GM23338 (cell line): ENCODE results near the gene TSKS. TPM values are rescaled to one million over a fixed set of nuclear protein-coding genes. Genes with fewer than 3 reads are reported as not detected.

Experiments used
- ATAC-seq: fragments of 200-7000 bp; cut with Tn5 transposase; 3 replicates; pipeline ENCODE4 v1.9.1; 2020
- DNase-seq: peaks from one replicate; pipeline ENCODE4 v3.0.0-alpha.2; 2015; ENCODE audit warnings: low spot score
- H2AFZ ChIP-seq: fragments of 200-600 bp; sonication (generic); 2 replicates; pipeline ENCODE4 v1.8.0; 2016; ENCODE audit warnings: antibody characterized with exemption, mild to moderate bottlenecking, moderate library complexity
- H3F3A ChIP-seq: fragments of 200-600 bp; sonication (generic); replicated peaks from 2 replicates; pipeline ENCODE4 v1.8.0; 2017; ENCODE audit warnings: antibody characterized with exemption, mixed run types, low read depth
- H3K27ac ChIP-seq: fragments of 200-600 bp; sonication (generic); 2 replicates; pipeline ENCODE4 v1.6.1; 2016; ENCODE audit warnings: low read depth
- H3K27me3 ChIP-seq: fragments of 200-600 bp; sonication (generic); 2 replicates; pipeline ENCODE4 v1.8.0; 2016; ENCODE audit warnings: mild to moderate bottlenecking, mixed run types, moderate library complexity; ENCODE audit not compliant: insufficient read depth
- H3K36me3 ChIP-seq: fragments of 200-600 bp; sonication (generic); 2 replicates; pipeline ENCODE4 v1.8.0; 2016; ENCODE audit warnings: mild to moderate bottlenecking; ENCODE audit not compliant: insufficient read depth
- H3K4me1 ChIP-seq: fragments of 200-600 bp; sonication (generic); 2 replicates; pipeline ENCODE4 v1.8.0; 2016; ENCODE audit warnings: mild to moderate bottlenecking, moderate library complexity; ENCODE audit not compliant: insufficient read depth
- H3K4me2 ChIP-seq: fragments of 200-600 bp; sonication (generic); 2 replicates; pipeline ENCODE4 v1.7.1; 2017; ENCODE audit warnings: mixed run types
- H3K4me3 ChIP-seq: fragments of 200-600 bp; sonication (generic); 2 replicates; pipeline ENCODE4 v1.6.1; 2016; ENCODE audit warnings: mixed run types
- H3K79me2 ChIP-seq: fragments of 200-600 bp; sonication (generic); replicated peaks from 2 replicates; pipeline ENCODE4 v1.8.0; 2017; ENCODE audit warnings: mild to moderate bottlenecking; ENCODE audit not compliant: insufficient read depth
- H3K9me2 ChIP-seq: fragments of 200-600 bp; sonication (generic); 2 replicates; pipeline ENCODE4 v1.8.0; 2017; ENCODE audit not compliant: insufficient read depth
- H4K20me1 ChIP-seq: fragments of 200-600 bp; sonication (generic); replicated peaks from 2 replicates; pipeline ENCODE4 v1.8.0; 2017; ENCODE audit warnings: mild to moderate bottlenecking; ENCODE audit not compliant: insufficient read depth
- H3K27ac Mint-ChIP-seq: 2 replicates; pipeline ENCODE4 v1.8.0; 2020; ENCODE audit warnings: inconsistent platforms, mild to moderate bottlenecking, moderate library complexity, mixed read lengths
- H3K27me3 Mint-ChIP-seq: 3 replicates; pipeline ENCODE4 v1.8.0; 2022; ENCODE audit warnings: low read depth, mild to moderate bottlenecking, moderate library complexity, mixed read lengths, inconsistent platforms; ENCODE audit not compliant: insufficient read depth, poor library complexity
- H3K36me3 Mint-ChIP-seq: 3 replicates; pipeline ENCODE4 v1.8.0; 2021; ENCODE audit warnings: low read depth, mild to moderate bottlenecking, inconsistent platforms, moderate library complexity, mixed read lengths
- H3K4me1 Mint-ChIP-seq: 3 replicates; pipeline ENCODE4 v1.8.0; 2020; ENCODE audit warnings: mild to moderate bottlenecking, inconsistent platforms, mixed read lengths
- H3K4me3 Mint-ChIP-seq: 3 replicates; pipeline ENCODE4 v1.8.0; 2021; ENCODE audit warnings: moderate library complexity, mild to moderate bottlenecking, inconsistent platforms, mixed read lengths
- H3K9me3 Mint-ChIP-seq: 3 replicates; pipeline ENCODE4 v1.8.0; 2020; ENCODE audit warnings: moderate library complexity, mild to moderate bottlenecking, inconsistent platforms, mixed read lengths
- CREB1 ChIP-seq: fragments of 250-450 bp; sonication (Bioruptor Pico); IDR thresholded peaks from 2 replicates; pipeline ENCODE4 v1.5.0; 2020; ENCODE audit warnings: low read depth, mild to moderate bottlenecking, moderate library complexity
- POLR2AphosphoS5 ChIP-seq: IDR thresholded peaks from 2 replicates; pipeline ENCODE4 v1.6.1; 2016; ENCODE audit warnings: antibody characterized with exemption, low read depth
- polyA plus RNA-seq: library from polyadenylated mRNA; unstranded; fragments of >200 nt; fragmentation: Nextera tagmentation; extraction: Ambion mirVana; gene quantifications from 2 replicates; pipeline ENCODE4 v1.2.1, GENCODE V29; 2016
- total RNA-seq: library from RNA; depleted of rRNA; stranded (reverse); fragments of >200 nt; shearing (Covaris generic); gene quantifications from 2 replicates; pipeline ENCODE4 v1.2.3, GENCODE V29; 2014
- TF ChIP-seq, protein P1 (sequence below): fragments of 250-450 bp; sonication (Bioruptor Pico); IDR thresholded peaks from 2 replicates; pipeline ENCODE4 v1.5.0; 2020; ENCODE audit warnings: mild to moderate bottlenecking, moderate library complexity

The TSKS gene
- total and polyA plus RNA-seq, 2 experiments from 2014 or later, result 0.99 TPM; not detected in 1

DNA sequence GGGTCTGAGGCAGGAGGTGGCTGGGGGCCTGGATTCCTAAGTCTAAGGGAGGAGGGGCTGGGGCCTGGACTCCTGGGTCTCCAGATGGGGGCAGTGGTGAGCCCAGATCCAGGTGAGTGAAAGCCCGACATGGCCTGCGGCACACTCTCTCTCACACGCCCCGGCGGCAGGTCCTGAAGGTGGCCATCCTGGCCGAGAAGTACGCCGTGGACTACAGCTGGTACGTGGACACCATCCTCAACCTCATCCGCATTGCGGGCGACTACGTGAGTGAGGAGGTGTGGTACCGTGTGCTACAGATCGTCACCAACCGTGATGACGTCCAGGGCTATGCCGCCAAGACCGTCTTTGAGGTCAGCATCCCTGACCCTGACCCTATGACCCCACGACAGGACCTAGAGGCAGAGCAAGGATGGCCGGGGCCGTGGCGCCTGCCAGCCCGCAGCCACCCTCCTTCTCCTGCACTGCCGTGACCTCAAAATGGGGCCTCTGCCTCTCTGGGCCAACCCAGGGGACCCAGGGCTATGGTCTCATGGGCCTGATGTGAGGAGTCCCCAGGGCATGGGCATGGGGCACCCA lies 36.8 kb upstream of the TSKS start (continued):
- TF ChIP-seq, protein P1, sequence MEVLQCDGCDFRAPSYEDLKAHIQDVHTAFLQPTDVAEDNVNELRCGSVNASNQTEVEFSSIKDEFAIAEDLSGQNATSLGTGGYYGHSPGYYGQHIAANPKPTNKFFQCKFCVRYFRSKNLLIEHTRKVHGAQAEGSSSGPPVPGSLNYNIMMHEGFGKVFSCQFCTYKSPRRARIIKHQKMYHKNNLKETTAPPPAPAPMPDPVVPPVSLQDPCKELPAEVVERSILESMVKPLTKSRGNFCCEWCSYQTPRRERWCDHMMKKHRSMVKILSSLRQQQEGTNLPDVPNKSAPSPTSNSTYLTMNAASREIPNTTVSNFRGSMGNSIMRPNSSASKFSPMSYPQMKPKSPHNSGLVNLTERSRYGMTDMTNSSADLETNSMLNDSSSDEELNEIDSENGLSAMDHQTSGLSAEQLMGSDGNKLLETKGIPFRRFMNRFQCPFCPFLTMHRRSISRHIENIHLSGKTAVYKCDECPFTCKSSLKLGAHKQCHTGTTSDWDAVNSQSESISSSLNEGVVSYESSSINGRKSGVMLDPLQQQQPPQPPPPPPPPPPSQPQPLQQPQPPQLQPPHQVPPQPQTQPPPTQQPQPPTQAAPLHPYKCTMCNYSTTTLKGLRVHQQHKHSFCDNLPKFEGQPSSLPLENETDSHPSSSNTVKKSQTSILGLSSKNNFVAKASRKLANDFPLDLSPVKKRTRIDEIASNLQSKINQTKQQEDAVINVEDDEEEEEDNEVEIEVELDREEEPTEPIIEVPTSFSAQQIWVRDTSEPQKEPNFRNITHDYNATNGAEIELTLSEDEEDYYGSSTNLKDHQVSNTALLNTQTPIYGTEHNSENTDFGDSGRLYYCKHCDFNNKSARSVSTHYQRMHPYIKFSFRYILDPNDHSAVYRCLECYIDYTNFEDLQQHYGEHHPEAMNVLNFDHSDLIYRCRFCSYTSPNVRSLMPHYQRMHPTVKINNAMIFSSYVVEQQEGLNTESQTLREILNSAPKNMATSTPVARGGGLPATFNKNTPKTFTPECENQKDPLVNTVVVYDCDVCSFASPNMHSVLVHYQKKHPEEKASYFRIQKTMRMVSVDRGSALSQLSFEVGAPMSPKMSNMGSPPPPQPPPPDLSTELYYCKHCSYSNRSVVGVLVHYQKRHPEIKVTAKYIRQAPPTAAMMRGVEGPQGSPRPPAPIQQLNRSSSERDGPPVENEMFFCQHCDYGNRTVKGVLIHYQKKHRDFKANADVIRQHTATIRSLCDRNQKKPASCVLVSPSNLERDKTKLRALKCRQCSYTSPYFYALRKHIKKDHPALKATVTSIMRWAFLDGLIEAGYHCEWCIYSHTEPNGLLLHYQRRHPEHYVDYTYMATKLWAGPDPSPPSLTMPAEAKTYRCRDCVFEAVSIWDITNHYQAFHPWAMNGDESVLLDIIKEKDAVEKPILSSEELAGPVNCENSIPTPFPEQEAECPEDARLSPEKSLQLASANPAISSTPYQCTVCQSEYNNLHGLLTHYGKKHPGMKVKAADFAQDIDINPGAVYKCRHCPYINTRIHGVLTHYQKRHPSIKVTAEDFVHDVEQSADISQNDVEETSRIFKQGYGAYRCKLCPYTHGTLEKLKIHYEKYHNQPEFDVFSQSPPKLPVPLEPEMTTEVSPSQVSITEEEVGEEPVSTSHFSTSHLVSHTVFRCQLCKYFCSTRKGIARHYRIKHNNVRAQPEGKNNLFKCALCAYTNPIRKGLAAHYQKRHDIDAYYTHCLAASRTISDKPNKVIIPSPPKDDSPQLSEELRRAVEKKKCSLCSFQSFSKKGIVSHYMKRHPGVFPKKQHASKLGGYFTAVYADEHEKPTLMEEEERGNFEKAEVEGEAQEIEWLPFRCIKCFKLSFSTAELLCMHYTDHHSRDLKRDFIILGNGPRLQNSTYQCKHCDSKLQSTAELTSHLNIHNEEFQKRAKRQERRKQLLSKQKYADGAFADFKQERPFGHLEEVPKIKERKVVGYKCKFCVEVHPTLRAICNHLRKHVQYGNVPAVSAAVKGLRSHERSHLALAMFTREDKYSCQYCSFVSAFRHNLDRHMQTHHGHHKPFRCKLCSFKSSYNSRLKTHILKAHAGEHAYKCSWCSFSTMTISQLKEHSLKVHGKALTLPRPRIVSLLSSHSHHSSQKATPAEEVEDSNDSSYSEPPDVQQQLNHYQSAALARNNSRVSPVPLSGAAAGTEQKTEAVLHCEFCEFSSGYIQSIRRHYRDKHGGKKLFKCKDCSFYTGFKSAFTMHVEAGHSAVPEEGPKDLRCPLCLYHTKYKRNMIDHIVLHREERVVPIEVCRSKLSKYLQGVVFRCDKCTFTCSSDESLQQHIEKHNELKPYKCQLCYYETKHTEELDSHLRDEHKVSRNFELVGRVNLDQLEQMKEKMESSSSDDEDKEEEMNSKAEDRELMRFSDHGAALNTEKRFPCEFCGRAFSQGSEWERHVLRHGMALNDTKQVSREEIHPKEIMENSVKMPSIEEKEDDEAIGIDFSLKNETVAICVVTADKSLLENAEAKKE (CRISPR knock-in tag), result no peak
- TF ChIP-seq CREB1, result no peak

GRCh38 chr19:49799271-49799797 lies 36.2 kb upstream of the TSKS start:
- Histone ChIP-seq H3K4me3 (no peak overlapping the region), H3K79me2 (no peaks in the 10 kb centered on the region), H3K9me2 (no peaks in the 10 kb centered on the region), H3F3A (0 out of 2 replicates have a peak, but pooled peaks cover 10% of the 10 kb centered on the region), H3K4me2 (no peak overlapping the region), H3K27me3 (no peaks in the 10 kb centered on the region), H3K4me1 (peaks cover 4% of the 10 kb centered on the region; the same call in 1 of the 2 replicates), H2AFZ (no peak overlapping the region), H3K27ac (0 out of 2 replicates have a peak overlapping the region, but pooled peaks have one; percentile 26), H4K20me1 (no peaks in the 10 kb centered on the region; the same call in 1 of the 2 replicates), H3K36me3 (no peaks in the 10 kb centered on the region)
- Mint-ChIP-seq H3K27ac (peak overlapping the region; percentile 44; the same call in 1 of the 2 replicates), H3K4me1 (peaks cover 18% of the 10 kb centered on the region; the same call in 2 of the 3 replicates), H3K4me3 (no peak overlapping the region), H3K27me3 (peaks cover 9% of the 10 kb centered on the region), H3K9me3 (no peaks in the 10 kb centered on the region), H3K36me3 (peaks cover 63% of the 10 kb centered on the region)
- no peak for ATAC-seq
- DNase-seq, result no peak
- TF ChIP-seq POLR2AphosphoS5 (no peak), CREB1 (no peak)
- TF ChIP-seq, protein P1 (CRISPR knock-in tag), result no peak
